ENCODE data around the gene LYRM2. TPM values are rescaled to one million over a fixed set of nuclear protein-coding genes. Genes with fewer than 3 reads are reported as not detected.

The LYRM2 gene
- total and polyA plus RNA-seq, 3 donors from 2014 or later = 18.6 to 32.5 (median 24.8) TPM

- H3K27me3 ChIP-seq = no peaks in the 10 kb centered on the region
- H3K9me3 ChIP-seq = no peaks in the 10 kb centered on the region
- TF ChIP-seq CTCF (IDR thresholded peaks at IDR 0.05) = no peak
- no peak for TF ChIP-seq POLR2A (IDR thresholded peaks at IDR 0.05)
- 77 to 83% methylated on average over 4 to 7 of the region's 7 CpGs for WGBS, 2 donors
- H3K36me3 ChIP-seq (ENCODE audit: low read depth, missing control alignments) = no peaks in the 10 kb centered on the region
- H3K4me3 ChIP-seq = no peak overlapping the region
- no peak overlapping the region for H3K27ac ChIP-seq
- H3K4me1 ChIP-seq = peaks cover 4% of the 10 kb centered on the region
- no peak for DNase-seq
- intact Hi-C loops (cut with DNase I; ENCODE audit: low total_unique reads) = no loop called here
Observed at GRCh38 chr6:89589297-89590025, 49.1 kb downstream of the LYRM2 start.

GRCh38 chr6:89585154-89585553 lies 53.4 kb downstream of the LYRM2 start:
- Histone ChIP-seq H3K36me3 (ENCODE audit: low read depth, missing control alignments) (no peaks in the 10 kb centered on the region), H3K9me3 (no peaks in the 10 kb centered on the region), H3K27me3 (no peaks in the 10 kb centered on the region), H3K4me3 (no peak overlapping the region), H3K4me1 (no peaks in the 10 kb centered on the region), H3K27ac (no peak overlapping the region)
- no peak for TF ChIP-seq POLR2A (IDR thresholded peaks at IDR 0.05)
- TF ChIP-seq CTCF (IDR thresholded peaks at IDR 0.05) = no peak
- no peak for DNase-seq
- 31 to 56% methylated on average over 1 of the region's 1 CpG for WGBS, 2 donors
- intact Hi-C loops (cut with DNase I; ENCODE audit: low total_unique reads) = no loop called here

GRCh38 chr6:89584539-89584938 lies 54.0 kb downstream of the LYRM2 start:
- no peaks in the 10 kb centered on the region for H3K9me3 ChIP-seq
- no peaks in the 10 kb centered on the region for H3K36me3 ChIP-seq (ENCODE audit: low read depth, missing control alignments)
- TF ChIP-seq POLR2A (IDR thresholded peaks at IDR 0.05) = no peak
- no peak for TF ChIP-seq CTCF (IDR thresholded peaks at IDR 0.05)
- H3K4me1 ChIP-seq = no peaks in the 10 kb centered on the region
- 83 to 96% methylated on average over 3 of the region's 3 CpGs for WGBS, 2 donors
- no peak overlapping the region for H3K4me3 ChIP-seq
- intact Hi-C loops (cut with DNase I; ENCODE audit: low total_unique reads) = no loop called here
- DNase-seq = no peak
- no peaks in the 10 kb centered on the region for H3K27me3 ChIP-seq
- H3K27ac ChIP-seq = no peak overlapping the region

- Histone ChIP-seq H3K9me3 (no peaks in the 10 kb centered on the region), H3K27me3 (no peaks in the 10 kb centered on the region), H3K4me3 (no peak overlapping the region), H3K36me3 (ENCODE audit: low read depth, missing control alignments) (no peaks in the 10 kb centered on the region), H3K27ac (no peak overlapping the region), H3K4me1 (no peaks in the 10 kb centered on the region)
- intact Hi-C loops (cut with DNase I; ENCODE audit: low total_unique reads) = no loop called here
- WGBS, 2 donors = 85 to 93% methylated on average over 2 of the region's 2 CpGs
- DNase-seq = no peak
- TF ChIP-seq POLR2A (IDR thresholded peaks at IDR 0.05) (no peak), CTCF (IDR thresholded peaks at IDR 0.05) (no peak)
Observed at GRCh38 chr6:89583559-89583958, 55.0 kb downstream of the LYRM2 start.
